Mucosa of descending colon (tissue), 3 donors: ENCODE data around the gene DDX51. TPM values are rescaled to one million over a fixed set of nuclear protein-coding genes. Genes with fewer than 3 reads are reported as not detected.
A peak's percentile ranks its signal among the peaks of the same experiment; 100 is the strongest.

Experiments used
- ATAC-seq: fragments of 200-7000 bp; cut with Tn5 transposase; one replicate; pipeline ENCODE4 v1.9.1; 2020; ENCODE audit warnings: mild to moderate bottlenecking, moderate library complexity
- DNase-seq, 3 donors: peaks; one replicate each; pipeline ENCODE4 v3.0.0-alpha.2; 2020
- H3K36me3 ChIP-seq: fragments of 200-600 bp; one replicate; pipeline ENCODE4 v1.8.0; 2021; ENCODE audit warnings: low read depth, mild to moderate bottlenecking
- H3K4me1 ChIP-seq: fragments of 200-600 bp; one replicate; pipeline ENCODE4 v1.8.0; 2021; ENCODE audit warnings: low read depth, mild to moderate bottlenecking
- H3K4me3 ChIP-seq: fragments of 200-600 bp; one replicate; pipeline ENCODE4 v1.8.0; 2021; ENCODE audit warnings: mild to moderate bottlenecking
- H3K9me3 ChIP-seq: fragments of 200-600 bp; one replicate; pipeline ENCODE4 v1.8.0; 2021; ENCODE audit warnings: mild to moderate bottlenecking
- intact Hi-C, 2 donors: fragments of 100-400 bp; cut with DNase I in 1 of 2; cut with micrococcal nuclease in 1 of 2; formaldehyde crosslinking; loops; one replicate each; pipeline versions ENCODE4 v1.11.0 to v1.11.1; 2022; cut with DNase I, micrococcal nuclease
- total RNA-seq, 3 donors: library from RNA; stranded (reverse); fragmentation: NEBNext Ultra II Directional in 2 of 3; extraction: Animal tissue kit (Norgen Biotek cat#: 25700) in 2 of 3; gene quantifications; one replicate each; pipeline versions ENCODE4 v1.2.1 to v1.2.4, GENCODE V29; 2021 to 2023
- TF ChIP-seq, protein P1 (sequence below): fragments of 200-600 bp; IDR thresholded peaks from one replicate; pipeline ENCODE4 v1.8.0; 2022; ENCODE audit warnings: antibody characterized with exemption, mild to moderate bottlenecking
- donor health status: DM: no; HTN: no; CAD: no; lungs with moderate emphysema.
- donor health status: DM: no; HTN: no; CAD: no.
- donor health status: DM: no; HTN: yes; CAD: no.

Gene DDX51
- total RNA-seq, 3 donors from 2014 or later, result 14.2 to 18.7 (median 15.6) TPM

DNA sequence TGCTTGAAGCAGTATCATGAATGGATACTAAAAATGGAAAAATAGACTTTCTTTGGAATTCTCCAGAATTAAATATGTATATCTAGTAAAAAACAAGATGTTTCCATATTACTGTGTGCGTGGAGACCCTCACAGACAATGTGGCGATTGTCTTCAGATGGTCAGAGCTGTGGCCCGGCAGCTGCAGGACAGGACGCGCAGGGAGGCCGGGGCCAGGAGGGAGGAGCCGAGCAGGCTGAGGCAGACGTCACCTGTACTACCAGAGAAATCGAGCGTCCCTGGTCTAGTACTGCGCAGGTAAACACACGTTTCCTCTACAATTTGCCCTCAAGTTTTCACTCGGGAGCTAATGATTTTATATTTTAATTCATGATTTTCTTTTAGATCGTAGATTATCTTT is 22.8 kb downstream of the DDX51 start:
- Histone ChIP-seq H3K4me1 (no peaks in the 10 kb centered on the region), H3K36me3 (no peaks in the 10 kb centered on the region), H3K4me3 (no peak overlapping the region), H3K9me3 (no peaks in the 10 kb centered on the region)
- DNase-seq (no peak), ATAC-seq (no peak)
- intact Hi-C loops, result no loop called here
- TF ChIP-seq, protein P1, sequence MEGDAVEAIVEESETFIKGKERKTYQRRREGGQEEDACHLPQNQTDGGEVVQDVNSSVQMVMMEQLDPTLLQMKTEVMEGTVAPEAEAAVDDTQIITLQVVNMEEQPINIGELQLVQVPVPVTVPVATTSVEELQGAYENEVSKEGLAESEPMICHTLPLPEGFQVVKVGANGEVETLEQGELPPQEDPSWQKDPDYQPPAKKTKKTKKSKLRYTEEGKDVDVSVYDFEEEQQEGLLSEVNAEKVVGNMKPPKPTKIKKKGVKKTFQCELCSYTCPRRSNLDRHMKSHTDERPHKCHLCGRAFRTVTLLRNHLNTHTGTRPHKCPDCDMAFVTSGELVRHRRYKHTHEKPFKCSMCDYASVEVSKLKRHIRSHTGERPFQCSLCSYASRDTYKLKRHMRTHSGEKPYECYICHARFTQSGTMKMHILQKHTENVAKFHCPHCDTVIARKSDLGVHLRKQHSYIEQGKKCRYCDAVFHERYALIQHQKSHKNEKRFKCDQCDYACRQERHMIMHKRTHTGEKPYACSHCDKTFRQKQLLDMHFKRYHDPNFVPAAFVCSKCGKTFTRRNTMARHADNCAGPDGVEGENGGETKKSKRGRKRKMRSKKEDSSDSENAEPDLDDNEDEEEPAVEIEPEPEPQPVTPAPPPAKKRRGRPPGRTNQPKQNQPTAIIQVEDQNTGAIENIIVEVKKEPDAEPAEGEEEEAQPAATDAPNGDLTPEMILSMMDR, result no peak

DNA sequence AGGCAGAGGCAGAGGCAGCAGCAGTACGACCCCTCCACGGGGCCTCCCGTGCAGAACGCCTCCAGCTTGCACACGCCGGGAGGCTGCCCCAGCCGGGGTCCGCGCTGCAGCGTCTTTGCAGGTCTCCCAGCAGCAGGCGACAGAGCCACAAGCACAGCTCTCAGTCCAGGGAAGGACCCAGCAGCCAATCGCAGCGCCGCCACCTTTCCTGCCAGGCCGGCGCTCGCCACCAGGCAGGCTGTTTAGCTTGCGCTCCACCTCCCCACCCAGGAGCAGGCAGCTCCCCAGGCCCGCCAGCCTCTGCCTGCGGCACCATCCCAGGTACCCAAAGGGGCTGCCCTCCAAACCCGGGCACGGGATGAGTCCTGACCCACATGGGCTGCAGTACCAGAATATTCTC is 25.2 kb downstream of the DDX51 start:
- Histone ChIP-seq H3K4me1 (no peaks in the 10 kb centered on the region), H3K9me3 (no peaks in the 10 kb centered on the region), H3K36me3 (no peaks in the 10 kb centered on the region), H3K4me3 (no peak overlapping the region)
- ATAC-seq (no peak), DNase-seq (no peak)
- intact Hi-C loops, result no loop called here
- TF ChIP-seq, protein P1, result no peak

DNA sequence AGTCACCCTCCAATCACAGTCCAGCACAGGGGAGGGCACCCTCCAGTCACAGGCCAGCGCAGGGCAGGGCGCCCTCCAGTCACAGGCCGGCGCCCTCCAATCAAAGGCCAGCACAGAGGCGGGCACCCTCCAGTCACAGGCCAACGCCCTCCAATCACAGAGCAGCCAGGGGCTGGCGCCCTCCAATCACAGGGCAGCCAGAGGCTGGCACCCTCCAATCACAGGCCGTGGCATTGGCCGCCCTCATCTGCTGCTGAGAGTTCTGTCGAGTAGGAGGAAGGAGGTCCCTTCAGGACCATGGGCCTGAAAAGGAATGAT is 26.6 kb downstream of the DDX51 start:
- Histone ChIP-seq H3K4me3 (no peak overlapping the region), H3K9me3 (no peaks in the 10 kb centered on the region), H3K36me3 (no peaks in the 10 kb centered on the region), H3K4me1 (no peaks in the 10 kb centered on the region)
- DNase-seq (no peak), ATAC-seq (no peak)
- TF ChIP-seq, protein P1, result no peak
- intact Hi-C loops, result no loop called here

DNA sequence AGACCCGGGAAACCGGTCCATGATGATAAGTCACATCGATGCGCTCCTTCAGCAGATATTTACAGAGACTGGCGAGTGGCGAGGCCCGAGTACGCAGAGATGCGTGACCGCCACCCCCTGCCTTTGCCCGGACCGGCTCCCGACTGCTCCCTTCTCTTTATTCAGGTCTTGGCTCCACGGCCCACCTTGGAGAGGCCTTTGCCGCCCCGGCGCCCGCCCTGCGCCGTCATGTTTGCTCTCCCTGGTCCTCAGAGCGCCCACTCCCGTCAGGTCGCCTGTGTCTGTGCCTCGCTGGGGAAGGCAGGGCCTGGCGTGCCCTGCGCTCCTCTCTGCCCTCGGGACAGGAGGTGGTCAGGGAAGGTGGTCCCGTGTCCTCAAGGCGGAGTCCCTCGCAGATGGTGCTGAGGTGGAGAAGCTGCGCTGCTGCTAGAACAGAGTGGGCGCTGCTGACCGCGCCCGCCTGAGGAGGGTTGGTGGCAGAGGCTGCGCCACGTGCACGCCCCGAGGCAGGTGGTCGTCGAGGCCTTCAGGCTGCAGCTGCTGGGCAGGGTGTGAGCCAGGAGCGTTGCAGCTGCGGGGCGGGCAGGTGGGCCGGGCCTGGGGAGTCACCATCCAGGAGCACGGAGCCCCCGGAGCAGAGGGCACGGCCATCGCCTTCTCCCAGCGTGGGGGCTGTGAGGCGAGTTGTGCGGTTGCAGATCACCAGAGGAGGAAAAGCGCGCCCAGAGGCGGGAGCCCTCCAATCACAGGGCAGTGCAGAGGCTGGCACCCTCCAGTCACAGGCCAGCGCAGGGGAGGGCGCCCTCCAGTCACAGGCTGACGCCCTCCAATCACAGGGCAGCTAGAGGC is 27.2 kb downstream of the DDX51 start:
- Histone ChIP-seq H3K36me3 (peaks cover 2% of the 10 kb centered on the region), H3K4me1 (no peaks in the 10 kb centered on the region), H3K4me3 (no peak overlapping the region), H3K9me3 (no peaks in the 10 kb centered on the region)
- TF ChIP-seq, protein P1, result no peak
- peak; percentile 8 for ATAC-seq
- no peak for DNase-seq
- intact Hi-C loops, result no loop called here

DNA sequence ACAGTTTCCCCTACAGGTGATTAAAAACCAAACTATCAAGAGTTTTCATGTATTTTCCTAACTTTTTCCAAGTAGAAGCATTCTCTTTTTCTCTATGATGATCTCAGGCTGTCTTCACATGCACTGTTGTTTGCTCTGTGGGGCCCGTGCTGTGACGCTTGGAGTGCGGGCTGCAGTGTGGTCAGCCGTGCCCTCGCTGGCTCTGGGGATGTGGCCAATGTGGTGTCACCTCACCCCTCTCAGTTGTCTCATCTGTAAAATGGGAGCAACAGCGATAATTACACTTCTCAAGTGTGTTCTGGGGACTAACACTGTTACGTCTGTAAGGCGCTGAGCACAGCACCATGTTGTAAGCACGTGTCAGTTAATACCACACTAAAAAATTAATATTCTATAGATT is 28.6 kb downstream of the DDX51 start:
- no peaks in the 10 kb centered on the region for H3K9me3 ChIP-seq
- TF ChIP-seq, protein P1, result no peak
- no peaks in the 10 kb centered on the region for H3K4me1 ChIP-seq
- no peak for DNase-seq
- no peak for ATAC-seq
- H3K4me3 ChIP-seq, result no peak overlapping the region
- peaks cover 5% of the 10 kb centered on the region for H3K36me3 ChIP-seq
- intact Hi-C loops, result no loop called here
